Vagina (tissue), 2 donors: Measurements from ENCODE around the gene DNAJC4.

Source experiments
- CTCF ChIP-seq, 3 experiments: fragments of 450-650 bp in 2 of 3; fragments of 200-600 bp in 1 of 3; sonication (generic) in 1 of 3; IDR thresholded peaks; one replicate each; pipeline ENCODE4 v1.5.1; 2017 to 2019; ENCODE audit warnings: antibody characterized with exemption in 3 of 3, mild to moderate bottlenecking in 2 of 3, moderate library complexity in 2 of 3
- POLR2A ChIP-seq, 2 donors: fragments of 450-650 bp; IDR thresholded peaks; one replicate each; pipeline ENCODE4 v1.6.1; 2017; ENCODE audit warnings: antibody characterized with exemption in 2 of 2, mild to moderate bottlenecking in 2 of 2, moderate library complexity in 2 of 2
- POLR2AphosphoS5 ChIP-seq, 2 donors: sonication (generic); formaldehyde crosslinking; IDR thresholded peaks; one replicate each; pipeline ENCODE4 v1.9.0; 2017; ENCODE audit warnings: antibody characterized with exemption in 2 of 2, mild to moderate bottlenecking in 2 of 2, low read depth in 1 of 2; ENCODE audit not compliant: insufficient read depth in 1 of 2

GRCh38 chr11:64244966-64245365 lies 14.6 kb downstream of the DNAJC4 start:
- TF ChIP-seq CTCF (IDR thresholded peaks at IDR 0.05) (no peak), POLR2A (IDR thresholded peaks at IDR 0.05) (no peak), POLR2AphosphoS5 (IDR thresholded peaks at IDR 0.05; ENCODE audit: insufficient read depth in 1 of 2, low read depth in 1 of 2) (no peak)
